ENCODE results near the gene MAP2.

The MAP2 gene

DNA sequence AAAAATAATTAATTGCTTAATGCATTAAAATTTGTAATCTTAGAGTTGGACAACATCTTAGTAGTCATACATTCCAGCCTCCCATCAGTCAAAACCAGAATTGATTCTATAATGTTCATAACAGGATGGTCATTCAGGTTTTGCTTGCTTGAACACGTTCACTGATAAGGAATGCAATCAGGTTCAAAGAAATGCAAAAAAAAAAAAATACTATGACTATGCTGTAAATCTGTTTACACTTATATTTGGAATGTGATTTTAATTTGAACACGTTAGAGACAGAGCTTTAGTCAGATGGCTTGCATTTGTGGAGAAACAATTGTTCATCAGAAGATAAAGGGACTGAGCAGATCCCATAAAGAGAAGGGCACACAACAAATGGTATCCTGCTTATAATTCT lies 216.5 kb downstream of the MAP2 start:
- in situ Hi-C loops (cut with HindIII; ENCODE audit: low sequenced_read_pairs) = no loop called here

DNA sequence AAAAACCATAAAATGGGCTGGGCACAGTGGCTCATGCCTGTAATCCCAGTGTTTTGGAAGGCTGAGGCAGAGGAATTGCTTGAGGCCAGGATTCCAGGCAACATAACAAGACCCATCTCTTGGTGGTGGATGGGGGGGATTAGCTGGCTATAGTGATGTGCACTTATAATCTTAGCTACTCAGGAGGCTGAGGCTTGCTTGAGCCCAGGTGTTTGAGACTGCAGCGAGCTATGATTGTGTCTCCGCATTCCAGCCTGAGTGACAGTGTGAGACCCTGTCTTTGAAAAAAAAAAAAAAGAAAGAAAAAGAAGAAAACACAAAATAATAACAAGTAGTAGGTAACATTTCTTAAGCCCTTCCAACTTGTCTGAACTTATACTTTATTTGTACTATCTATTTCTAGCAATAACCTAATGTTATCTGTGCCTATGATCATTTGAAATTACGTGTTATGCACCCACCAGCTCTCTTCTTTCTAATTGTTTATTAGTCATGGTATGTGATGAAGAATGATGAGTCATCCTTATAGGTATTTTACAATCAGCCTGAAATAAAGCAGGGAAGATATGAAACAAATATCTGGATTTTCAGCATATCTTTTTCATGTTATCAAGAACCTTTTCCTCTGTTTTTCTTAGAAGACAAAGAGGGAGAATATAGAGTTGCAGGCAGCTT lies 218.4 kb downstream of the MAP2 start:
- in situ Hi-C loops (cut with HindIII; ENCODE audit: low sequenced_read_pairs) = no loop called here

DNA sequence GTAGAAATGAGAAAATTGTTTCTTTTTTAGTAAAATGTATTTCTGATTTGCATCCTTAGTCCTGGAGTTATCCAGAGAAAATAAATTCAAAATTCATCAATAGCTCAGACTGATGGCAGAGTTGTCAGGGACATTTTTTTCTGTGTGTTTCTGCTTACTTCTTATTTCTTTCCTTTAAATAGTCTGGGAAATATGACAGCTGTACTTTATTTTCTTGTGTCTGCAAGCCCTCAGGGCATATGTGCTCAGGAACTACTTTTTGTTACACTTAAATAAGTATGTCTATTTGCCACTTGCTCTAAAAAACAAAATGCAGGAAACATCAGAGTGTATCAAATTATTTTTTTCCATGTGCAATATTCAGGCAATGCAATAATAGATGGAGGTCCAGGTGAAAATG lies 221.0 kb downstream of the MAP2 start:
- in situ Hi-C loops (cut with HindIII; ENCODE audit: low sequenced_read_pairs) = no loop called here

DNA sequence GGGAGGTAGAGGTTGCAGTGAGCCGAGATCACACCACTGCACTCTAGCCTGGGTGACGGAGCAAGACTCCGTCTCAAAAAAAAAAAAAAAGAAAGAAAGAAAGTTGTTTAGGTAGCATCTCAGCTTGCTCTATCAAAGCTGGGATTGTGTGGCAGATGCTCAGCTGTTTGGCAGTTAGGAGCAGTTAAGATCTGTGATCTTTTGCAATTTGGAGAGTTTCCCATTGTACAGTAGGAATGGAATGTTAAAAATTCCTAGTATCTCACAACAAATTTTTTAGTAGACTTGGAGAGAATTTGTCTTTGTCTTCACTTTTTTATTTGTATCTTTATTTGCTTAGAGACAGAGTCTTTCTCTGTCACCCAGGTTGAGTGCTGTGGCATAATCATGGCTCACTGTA lies 224.9 kb downstream of the MAP2 start:
- in situ Hi-C loops (cut with HindIII; ENCODE audit: low sequenced_read_pairs) = no loop called here

DNA sequence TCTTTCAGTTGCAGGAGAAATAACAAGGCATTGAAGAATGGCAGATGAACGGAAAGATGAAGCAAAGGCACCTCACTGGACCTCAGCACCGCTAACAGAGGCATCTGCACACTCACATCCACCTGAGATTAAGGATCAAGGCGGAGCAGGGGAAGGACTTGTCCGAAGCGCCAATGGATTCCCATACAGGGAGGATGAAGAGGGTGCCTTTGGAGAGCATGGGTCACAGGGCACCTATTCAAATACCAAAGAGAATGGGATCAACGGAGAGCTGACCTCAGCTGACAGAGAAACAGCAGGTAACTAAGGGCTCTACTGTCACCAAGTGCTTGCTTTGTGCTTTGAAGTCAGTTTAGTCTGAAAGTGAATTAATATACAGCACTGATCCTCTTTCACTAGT lies 229.3 kb downstream of the MAP2 start:
- in situ Hi-C loops (cut with HindIII; ENCODE audit: low sequenced_read_pairs) = no loop called here

DNA sequence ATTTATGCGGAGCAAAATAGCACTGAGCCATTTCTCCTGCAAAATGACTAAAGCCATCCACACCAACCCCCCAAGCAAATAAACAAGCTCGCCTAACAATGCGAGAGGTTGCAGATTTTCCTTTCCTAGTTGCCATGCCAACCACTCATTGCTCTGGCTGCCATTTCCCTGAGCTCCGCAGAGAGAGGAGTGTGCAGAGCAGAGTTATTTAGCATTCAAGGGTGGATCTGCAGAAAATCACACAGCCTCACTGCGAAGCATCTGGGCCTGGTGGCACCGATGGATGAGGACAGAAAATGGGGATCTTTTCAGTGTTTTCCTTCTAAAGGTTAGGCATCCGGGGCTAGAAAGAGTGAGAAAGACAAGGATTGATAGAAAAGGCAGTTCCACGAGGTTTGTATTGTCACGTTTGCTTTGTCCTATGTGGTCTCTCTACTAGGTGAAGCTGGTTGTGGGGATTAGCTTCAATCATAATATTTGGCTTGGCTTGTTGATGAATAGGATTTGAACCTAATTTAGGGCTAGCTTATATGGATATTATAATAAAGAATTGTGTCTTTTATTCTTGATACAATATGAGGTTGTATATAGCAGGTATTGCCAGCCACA lies 237.5 kb downstream of the MAP2 start:
- in situ Hi-C loops (cut with HindIII; ENCODE audit: low sequenced_read_pairs) = no loop called here

DNA sequence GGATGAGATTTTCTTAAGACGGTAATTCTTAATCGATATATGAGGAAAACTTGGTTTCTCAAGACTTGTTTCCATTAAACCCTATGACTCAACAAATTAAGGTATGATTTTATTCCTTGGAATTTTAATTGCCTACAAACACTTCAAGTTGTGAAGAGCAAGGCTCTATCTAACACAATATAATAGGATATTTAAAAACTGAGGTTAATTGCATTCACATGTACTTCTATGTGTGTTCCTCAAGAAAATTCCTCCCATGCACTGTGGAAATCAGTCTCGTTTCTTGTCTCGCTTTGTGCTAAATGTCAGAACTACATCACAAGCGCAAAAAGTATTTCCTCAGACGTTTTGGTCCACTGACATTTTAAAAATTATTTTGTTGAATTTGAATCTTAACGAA lies 238.2 kb downstream of the MAP2 start:
- in situ Hi-C loops (cut with HindIII; ENCODE audit: low sequenced_read_pairs) = no loop called here

DNA sequence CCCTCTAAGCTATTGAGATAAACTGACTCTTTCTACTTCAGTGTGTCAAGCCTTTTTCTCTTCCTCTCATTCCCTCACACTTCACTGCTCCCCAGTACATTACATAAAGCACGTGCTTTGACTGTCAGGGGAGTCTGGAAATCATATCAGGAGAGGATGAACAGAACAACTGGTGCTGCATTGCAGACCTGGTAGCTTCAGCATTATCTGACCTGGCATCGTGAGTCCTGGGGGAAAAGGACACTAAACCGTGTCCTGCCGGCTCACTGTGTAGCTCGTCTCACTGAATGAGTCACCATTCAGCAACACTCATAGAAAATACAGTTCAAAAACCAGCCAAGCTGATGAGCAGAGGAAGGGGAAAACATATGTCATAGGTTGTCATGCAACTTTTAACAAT lies 239.3 kb downstream of the MAP2 start:
- in situ Hi-C loops (cut with HindIII; ENCODE audit: low sequenced_read_pairs) = no loop called here

DNA sequence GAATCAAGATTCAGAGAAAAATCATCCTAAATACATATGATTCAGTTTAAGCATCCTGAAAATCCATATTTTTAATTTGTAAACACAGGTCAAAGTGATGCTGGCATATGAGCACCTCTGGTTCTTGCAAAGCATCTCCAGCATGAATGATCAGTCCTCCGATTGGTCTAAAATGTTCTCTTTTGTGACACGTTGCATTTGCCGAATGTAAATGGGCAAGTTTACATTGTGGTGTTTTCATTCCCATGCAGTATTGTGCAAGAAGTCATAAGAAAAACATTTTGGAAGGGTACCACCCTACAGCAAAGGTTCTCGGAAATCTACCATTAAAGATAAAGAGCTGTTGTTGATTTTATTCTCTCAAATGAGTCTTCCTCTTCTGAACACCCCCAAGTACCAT lies 239.8 kb downstream of the MAP2 start:
- in situ Hi-C loops (cut with HindIII; ENCODE audit: low sequenced_read_pairs) = no loop called here

DNA sequence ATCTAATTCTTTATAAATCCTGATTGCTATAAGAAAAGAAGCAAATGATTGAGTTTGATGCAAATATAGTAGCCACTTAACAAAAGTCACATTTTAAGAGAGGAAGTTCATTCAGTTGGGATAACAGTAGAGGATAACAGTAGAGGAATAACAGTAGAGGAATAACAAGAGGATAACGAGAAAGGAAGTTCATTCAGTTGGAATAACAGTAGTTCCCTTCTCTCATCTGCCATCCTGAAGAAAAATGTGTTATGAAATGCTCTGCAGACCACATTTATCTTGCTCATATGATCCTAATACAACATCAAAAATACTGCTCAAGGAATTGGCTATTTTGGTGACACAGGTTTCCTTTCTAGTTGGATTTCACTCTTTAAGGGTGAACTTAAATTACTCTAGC lies 242.4 kb downstream of the MAP2 start:
- in situ Hi-C loops (cut with HindIII; ENCODE audit: low sequenced_read_pairs) = no loop called here

DNA sequence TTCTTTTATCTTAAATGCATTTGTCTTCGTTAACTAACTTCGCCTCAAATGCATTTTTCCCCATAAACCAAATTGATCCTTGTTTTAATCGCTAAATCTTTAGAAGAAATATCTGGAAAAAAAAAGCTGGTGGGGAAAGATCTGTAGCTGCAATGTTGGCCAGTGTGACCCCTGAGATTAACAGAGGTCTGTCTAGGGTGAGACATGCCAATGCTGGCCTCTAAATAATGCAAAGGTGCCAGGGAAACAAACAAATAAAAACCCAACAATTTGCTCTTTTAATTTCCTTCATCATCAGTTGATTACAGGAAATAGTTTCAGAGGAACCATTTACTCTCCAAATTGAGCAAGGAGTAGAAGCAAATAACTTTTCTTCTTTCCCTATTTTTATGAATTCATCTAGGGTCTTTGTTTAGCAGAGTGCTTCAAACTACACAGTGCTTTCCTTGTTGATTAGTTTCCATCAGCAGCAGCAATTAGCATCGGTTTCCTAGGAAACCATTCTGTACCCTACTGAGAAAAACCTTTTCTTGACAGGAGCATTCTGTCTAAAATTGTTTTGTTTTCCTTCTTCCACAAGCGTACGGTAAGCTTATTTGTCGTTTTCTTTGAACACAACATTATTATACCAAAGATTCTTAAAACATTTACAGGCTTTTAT lies 247.3 kb downstream of the MAP2 start:
- in situ Hi-C loops (cut with HindIII; ENCODE audit: low sequenced_read_pairs) = no loop called here

DNA sequence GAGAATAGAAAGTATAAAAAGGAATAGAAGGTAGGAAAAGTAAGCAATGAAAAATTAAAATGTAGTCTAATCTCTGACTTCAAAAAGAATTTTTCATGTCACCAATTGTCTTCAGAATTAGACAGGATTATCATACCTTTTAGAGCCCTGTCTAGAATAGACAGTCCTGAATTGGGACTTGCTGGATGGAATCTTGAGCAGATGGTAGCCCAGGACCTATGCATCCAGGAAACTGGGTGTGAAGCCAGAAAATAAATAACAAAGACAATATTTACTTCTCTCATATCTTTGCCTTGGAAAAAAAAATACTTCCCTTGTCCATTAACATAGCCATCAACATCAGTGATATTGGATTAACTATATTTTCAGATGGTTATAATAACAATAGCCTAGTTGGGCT lies 250.0 kb downstream of the MAP2 start:
- in situ Hi-C loops (cut with HindIII; ENCODE audit: low sequenced_read_pairs) = no loop called here

DNA sequence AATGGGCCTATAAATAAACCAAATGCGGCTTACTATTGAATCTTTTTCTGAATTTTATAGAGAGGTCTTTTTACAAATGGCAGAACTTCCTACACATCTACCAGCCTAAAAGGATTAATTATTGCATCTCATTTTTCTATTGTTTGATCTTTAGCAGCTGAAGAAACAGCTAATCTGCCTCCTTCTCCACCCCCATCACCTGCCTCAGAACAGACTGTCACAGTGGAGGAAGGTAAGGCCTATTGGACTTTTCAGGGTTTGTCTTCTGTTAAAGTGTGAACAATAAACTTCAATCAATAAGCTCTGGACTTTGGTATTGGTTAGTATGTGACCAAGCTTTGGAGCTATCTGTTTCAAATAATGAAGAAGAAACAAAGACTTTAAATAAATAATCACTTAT lies 256.7 kb downstream of the MAP2 start:
- in situ Hi-C loops (cut with HindIII; ENCODE audit: low sequenced_read_pairs) = no loop called here

DNA sequence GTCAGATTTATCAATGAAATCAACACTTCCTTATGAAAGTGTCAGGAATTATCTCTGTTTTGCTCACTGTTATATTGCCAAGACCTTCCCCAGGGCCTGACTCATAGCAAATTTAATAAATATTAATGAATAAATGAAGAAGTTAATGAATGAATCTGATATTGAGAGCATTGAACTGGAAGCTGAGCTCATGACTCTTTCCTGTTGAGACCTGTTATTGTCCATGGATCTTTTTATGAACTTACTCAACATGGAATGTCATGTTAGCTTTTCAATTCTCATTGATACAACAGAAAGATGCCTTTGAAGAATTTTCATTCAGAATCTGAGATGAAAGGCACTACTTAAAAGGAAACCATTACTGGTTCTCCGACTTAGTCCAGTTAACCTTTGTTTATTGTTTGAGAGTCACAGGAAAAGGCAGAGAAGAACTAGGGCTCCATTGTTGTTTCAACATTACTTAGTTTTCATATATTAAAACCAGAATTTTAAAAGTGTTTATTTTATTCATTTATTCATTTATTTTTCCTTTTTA lies 257.4 kb downstream of the MAP2 start:
- in situ Hi-C loops (cut with HindIII; ENCODE audit: low sequenced_read_pairs) = no loop called here

DNA sequence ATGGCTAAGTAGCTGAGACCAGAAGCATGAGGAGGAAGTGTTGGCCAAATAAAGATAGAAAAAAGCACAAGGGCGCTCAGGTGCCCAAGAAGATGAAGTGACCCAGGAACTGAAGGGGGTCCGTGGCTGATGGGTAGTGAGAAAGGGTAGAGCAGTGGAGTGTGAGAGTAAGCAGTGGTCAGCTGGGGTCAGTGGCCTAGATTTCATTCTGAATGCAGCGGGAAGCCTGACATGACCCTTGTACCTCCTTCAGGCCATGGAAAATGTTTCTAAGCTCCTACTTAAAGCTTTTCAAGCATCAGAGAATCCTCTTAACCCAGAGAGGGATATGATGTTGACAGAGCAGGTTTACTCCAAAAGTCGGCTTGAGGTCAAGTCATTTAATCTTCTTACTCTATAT lies 258.8 kb downstream of the MAP2 start:
- in situ Hi-C loops (cut with HindIII; ENCODE audit: low sequenced_read_pairs) = no loop called here

DNA sequence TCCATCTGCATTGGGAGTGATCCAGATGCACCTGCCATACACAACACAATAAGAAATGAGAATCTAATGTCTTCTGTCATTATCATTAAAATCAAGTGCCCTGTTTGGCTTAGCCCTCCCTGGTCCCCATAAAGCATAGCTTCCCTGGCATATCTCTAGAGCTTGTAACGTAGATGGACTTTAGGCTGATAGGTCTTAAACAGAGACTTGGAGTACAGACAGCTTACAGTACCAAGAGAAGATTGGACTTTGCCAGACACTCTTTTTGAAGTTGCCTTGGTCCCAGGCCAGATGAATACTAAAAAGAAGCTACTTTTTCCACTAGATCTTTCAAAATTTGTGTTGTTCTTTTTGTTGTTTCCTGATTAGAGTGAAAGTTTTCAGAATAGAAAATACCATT lies 261.5 kb downstream of the MAP2 start:
- in situ Hi-C loops (cut with HindIII; ENCODE audit: low sequenced_read_pairs) = no loop called here

DNA sequence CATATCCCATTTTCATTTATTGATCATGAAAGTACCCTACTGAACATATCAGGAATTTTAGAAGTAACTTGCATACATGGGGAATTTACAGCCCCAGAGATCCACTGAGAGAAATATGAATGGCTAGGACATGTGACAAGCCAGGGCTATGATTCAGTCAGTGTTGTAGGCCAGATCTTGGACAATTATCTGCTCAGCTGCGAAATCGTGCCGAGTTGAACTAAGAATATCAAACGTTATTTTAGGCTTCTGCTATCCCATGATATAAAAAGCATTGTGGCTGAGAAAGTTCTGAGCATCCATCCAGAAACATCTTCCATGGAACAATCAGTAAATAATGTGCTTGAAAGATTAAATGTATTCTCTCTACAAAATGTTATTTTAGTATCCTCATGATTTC lies 262.1 kb downstream of the MAP2 start:
- in situ Hi-C loops (cut with HindIII; ENCODE audit: low sequenced_read_pairs) = no loop called here

DNA sequence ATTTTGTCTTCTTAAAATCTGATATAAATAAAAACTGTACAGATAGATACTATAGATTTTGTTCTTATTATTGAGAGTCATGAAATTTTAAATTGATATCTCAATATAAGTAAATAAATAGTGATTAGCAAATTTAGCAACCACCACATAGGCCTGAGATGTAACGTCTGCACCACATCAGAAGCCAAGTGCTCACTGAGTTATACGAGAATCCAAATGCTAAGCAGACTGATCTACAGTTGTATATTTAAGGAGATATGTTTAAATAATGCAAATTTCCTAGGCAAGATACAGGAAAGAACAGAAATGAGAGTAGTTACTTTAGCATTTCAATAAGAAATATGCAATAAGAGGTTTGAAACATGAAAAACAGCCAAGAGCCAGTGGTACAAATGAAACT lies 262.6 kb downstream of the MAP2 start:
- in situ Hi-C loops (cut with HindIII; ENCODE audit: low sequenced_read_pairs) = no loop called here

DNA sequence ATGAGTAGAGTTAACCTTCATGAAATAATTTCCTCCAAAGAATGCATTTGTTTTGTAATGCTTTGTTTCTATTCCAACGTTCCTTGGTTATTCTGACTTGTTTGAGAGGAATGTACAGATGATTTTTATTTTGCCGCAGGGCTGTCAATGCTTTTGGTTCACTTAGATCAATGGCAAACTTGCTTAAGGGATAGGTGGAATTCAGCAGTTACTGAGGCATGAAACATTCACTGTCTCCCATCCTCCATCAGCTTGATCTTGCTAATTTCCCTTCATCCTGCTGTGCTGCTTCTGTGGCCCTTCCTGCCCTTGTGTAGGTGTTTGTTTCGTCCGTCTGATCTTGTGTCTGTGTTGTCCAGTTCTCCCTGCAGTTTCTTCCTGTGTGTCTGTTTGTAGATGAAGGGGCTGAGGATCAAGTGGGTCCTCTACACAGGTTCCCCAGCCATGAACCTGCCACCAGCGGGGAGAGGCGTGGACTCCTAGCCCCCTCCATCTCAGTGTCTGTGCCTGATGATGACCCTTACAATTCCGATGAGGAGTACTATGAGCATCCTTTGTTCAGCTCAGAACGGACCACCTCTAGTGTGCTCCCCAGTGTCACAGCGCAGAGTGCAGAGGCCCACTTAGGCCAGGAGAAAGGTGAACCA lies 263.6 kb downstream of the MAP2 start:
- in situ Hi-C loops (cut with HindIII; ENCODE audit: low sequenced_read_pairs) = no loop called here

DNA sequence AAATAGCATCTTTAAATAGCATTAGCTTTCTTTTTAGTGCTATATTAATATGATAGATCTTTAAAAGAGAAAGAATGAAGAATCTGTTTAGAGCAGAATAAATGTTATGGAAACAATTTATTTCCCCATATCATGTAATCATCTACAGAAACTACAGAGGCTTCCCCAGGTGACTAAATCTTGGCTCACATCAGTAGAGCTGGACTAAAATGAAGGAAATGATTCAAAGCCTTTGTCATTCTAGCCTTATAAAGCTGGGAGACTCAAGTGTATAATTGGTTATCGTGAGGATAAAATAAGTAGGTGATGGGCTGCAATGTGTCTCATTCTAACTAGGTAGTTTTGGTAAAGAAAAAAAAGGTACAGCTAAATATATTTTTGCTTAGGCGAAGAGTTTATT lies 264.5 kb downstream of the MAP2 start:
- in situ Hi-C loops (cut with HindIII; ENCODE audit: low sequenced_read_pairs) = no loop called here

DNA sequence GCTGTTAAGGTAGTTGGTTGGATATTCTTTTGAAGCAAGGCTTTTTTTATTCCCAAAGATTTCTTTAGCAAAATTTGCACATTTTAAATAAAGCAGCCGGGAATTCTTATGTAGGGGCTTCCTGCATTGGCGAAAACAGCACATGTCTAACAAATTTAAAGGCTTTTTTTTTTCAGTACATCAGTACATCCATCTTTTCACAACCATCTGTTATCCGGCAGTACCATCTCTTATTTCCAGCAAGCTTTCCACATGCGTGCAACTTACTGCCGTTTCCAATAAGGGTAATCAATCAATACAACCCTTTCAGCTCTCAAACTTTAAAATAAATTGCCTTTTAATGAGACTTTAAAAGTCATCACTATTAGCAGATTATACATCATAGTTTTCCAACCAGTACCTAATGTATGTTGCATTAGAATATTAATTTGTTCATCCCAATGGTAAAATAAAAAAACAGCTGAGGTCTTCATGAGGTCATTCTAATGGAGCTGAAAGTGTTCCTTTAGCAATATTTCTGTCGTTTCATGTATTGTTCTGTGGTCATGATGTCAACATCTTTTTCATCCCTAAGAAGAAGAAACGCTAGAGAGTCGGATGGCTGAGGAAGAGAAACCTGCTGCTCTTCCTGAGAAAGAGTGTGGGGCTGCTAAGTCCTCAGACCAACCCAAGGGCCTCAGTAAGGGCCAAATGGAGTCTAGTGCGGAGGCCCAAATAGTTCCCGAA lies 266.3 kb downstream of the MAP2 start:
- in situ Hi-C loops (cut with HindIII; ENCODE audit: low sequenced_read_pairs) = no loop called here
